Duodenal mucosa (tissue), 2 donors: ENCODE results near the gene C10orf90.

Experiments used
- H3K27ac ChIP-seq: one replicate; pipeline ENCODE4 v1.7.0; 2013; ENCODE audit warnings: low read depth, low read length
- H3K27me3 ChIP-seq, 2 donors: one replicate each; pipeline ENCODE4 v1.7.0; 2013; ENCODE audit warnings: low read length in 2 of 2, control low read depth in 1 of 2; ENCODE audit not compliant: insufficient read depth in 2 of 2, control insufficient read depth in 1 of 2
- H3K36me3 ChIP-seq, 2 donors: one replicate each; pipeline ENCODE4 v1.7.0; 2013; ENCODE audit warnings: low read length in 2 of 2, control low read depth in 1 of 2; ENCODE audit not compliant: insufficient read depth in 2 of 2, control insufficient read depth in 1 of 2
- H3K4me1 ChIP-seq, 2 donors: one replicate each; pipeline ENCODE4 v1.7.0; 2013; ENCODE audit warnings: low read length in 2 of 2, control low read depth in 1 of 2; ENCODE audit not compliant: insufficient read depth in 2 of 2, control insufficient read depth in 1 of 2
- H3K4me3 ChIP-seq, 2 donors: one replicate each; pipeline ENCODE4 v1.7.0; 2013; ENCODE audit warnings: low read length in 2 of 2, low read depth in 1 of 2
- H3K9ac ChIP-seq, 2 donors: one replicate each; pipeline ENCODE4 v1.7.0; 2013; ENCODE audit warnings: low read length in 2 of 2, low read depth in 1 of 2
- H3K9me3 ChIP-seq, 2 donors: one replicate each; pipeline ENCODE4 v1.7.0; 2013; ENCODE audit warnings: low read length in 2 of 2, control low read depth in 1 of 2; ENCODE audit not compliant: control insufficient read depth in 1 of 2

Gene C10orf90

DNA sequence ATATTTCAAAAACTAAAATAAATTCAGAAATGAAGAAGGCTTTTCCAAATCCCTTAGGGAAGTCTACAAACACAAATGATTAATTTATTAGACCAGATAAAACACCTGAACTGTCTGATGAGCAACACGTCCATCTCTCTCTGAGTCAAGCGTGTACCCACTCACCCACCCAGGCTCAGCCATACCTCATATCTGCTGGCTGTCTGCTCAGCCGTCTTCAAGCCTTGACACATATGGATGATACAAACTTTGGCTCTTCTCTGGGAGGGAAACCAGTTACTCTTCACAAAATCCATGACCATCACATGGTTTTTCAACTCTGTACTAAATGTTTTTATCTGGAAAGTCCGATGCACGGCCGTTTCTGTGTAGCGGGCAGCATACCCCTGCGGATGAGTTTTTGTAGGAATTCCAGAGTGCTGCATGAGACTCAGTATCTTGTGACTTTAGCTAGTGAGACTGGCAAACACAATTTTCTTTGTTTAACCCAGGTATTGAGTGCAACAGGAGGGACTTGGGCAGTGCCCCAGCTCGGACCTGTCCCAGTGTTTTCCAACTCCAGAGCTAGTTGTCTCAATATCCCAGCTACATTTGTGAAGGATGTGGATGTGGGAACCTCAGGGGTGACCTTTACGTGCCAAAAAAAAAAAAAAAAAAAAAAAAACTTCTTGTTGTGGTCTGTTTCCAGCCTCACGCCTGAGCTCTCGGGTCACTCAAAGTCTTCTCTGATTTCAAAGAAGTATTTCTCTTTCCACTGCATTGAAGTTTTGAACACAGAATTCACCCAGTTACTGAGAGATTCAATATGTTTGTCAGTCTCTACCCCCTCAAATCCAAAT, at the start of gene C10orf90:
C10orf90 (minus strand) TSS at position 638 of the 839 bp plus-strand sequence; CDS start at position 425, 213 bp downstream.
- H3K27me3 ChIP-seq: no peaks in the 10 kb centered on the region
- no peaks in the 10 kb centered on the region for H3K36me3 ChIP-seq
- H3K9me3 ChIP-seq: no peaks in the 10 kb centered on the region
- H3K9ac ChIP-seq: no peak within 1 kb of the TSS
- H3K4me1 ChIP-seq: no peaks in the 10 kb centered on the region
- H3K4me3 ChIP-seq: no peak within 1 kb of the TSS
- no peak within 1 kb of the TSS for H3K27ac ChIP-seq

- H3K9ac ChIP-seq: no peak overlapping the region
- no peaks in the 10 kb centered on the region for H3K4me1 ChIP-seq
- H3K4me3 ChIP-seq: no peak overlapping the region
- no peaks in the 10 kb centered on the region for H3K27me3 ChIP-seq
- no peaks in the 10 kb centered on the region for H3K9me3 ChIP-seq
- H3K27ac ChIP-seq: no peak overlapping the region
- no peaks in the 10 kb centered on the region for H3K36me3 ChIP-seq
These were observed 45.9 kb upstream of the C10orf90 start for GRCh38 chr10:126716366-126716765.

DNA sequence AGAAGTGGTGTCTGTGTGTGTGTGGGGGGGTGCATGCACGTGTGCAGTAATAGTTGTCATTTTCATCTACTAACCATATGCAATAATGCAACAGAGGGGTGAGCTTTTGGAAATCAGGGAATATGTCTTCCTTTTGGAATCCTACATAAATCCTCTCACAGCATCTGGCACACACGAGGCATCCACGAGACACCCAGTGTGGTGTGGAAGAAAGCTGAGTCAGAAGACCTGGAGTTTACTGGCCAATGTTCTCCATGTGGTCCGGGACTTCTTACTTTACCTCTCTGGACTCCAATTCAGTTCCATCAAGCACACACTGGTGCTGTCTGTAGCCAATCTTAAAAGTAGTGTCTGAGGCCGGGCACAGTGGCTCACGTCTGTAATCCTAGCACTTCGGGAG, 43.1 kb upstream of the C10orf90 start:
- Histone ChIP-seq H3K4me3 (no peak overlapping the region), H3K9ac (no peak overlapping the region), H3K27ac (no peak overlapping the region), H3K27me3 (no peaks in the 10 kb centered on the region), H3K9me3 (no peaks in the 10 kb centered on the region), H3K4me1 (no peaks in the 10 kb centered on the region), H3K36me3 (no peaks in the 10 kb centered on the region)

GRCh38 chr10:126712681-126713080, 42.2 kb upstream of the C10orf90 start:
- H3K27ac ChIP-seq: no peak overlapping the region
- H3K9ac ChIP-seq: no peak overlapping the region
- no peaks in the 10 kb centered on the region for H3K9me3 ChIP-seq
- H3K36me3 ChIP-seq: no peaks in the 10 kb centered on the region
- no peaks in the 10 kb centered on the region for H3K27me3 ChIP-seq
- H3K4me3 ChIP-seq: no peak overlapping the region
- H3K4me1 ChIP-seq: no peaks in the 10 kb centered on the region

DNA sequence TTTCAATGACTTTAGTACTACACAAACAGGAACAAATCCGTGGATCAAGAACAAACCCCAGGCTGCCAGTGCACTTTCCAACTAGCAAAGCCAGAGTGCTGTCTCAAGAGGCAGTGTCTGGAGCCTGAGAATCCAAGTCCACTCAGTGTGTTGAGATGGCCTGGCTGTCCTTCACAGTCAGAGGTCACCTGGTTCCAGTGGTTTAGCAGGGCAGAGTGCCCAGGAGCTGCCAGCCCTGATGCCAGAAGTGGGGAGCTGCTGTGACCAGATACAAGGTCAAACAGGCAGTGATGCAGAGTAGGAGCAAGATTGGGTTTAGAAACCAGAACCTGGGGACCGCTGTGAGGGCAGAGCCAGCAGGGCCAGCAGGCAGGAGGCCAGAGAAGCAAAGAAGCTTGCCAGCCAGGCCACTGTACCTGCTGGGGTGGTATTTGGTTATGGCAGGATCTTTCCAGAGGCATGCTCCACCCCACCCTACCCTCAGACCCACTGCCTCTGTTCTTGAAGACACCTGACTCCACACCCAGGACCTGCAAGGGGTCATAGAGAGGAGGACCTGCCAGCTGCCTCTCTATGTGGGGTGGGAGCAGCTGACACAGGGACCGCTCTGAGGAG, 35.6 kb upstream of the C10orf90 start:
- Histone ChIP-seq H3K9me3 (no peaks in the 10 kb centered on the region), H3K27ac (no peak overlapping the region), H3K9ac (no peak overlapping the region)

DNA sequence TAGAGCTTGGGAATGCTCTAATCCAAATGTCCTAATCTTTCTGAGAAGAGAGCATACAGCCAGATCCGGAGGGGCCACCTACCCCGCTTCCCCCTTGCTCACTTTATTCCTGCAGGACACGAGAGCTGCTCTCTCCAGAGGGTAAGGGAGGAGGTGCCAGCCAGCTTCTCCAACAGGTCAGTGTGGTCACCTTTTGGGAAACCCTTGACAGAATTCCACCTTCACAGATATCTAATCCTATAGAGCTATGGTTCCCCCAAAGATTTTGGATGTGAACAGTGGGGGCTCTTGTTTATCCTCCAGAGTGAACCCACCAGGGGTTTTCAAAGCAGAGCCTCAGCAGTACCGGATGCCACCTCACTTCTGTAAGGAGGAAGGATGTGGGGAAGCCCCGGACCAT, 34.6 kb upstream of the C10orf90 start:
- no peaks in the 10 kb centered on the region for H3K36me3 ChIP-seq
- no peak overlapping the region for H3K27ac ChIP-seq
- H3K4me1 ChIP-seq: no peaks in the 10 kb centered on the region
- no peak overlapping the region for H3K4me3 ChIP-seq
- H3K9ac ChIP-seq: no peak overlapping the region
- no peaks in the 10 kb centered on the region for H3K9me3 ChIP-seq
- no peaks in the 10 kb centered on the region for H3K27me3 ChIP-seq

More for the DNA sequence above, 35.6 kb upstream of the C10orf90 start:
- H3K4me1 ChIP-seq: no peaks in the 10 kb centered on the region
- no peaks in the 10 kb centered on the region for H3K36me3 ChIP-seq
- no peak overlapping the region for H3K4me3 ChIP-seq
- H3K27me3 ChIP-seq: no peaks in the 10 kb centered on the region

DNA sequence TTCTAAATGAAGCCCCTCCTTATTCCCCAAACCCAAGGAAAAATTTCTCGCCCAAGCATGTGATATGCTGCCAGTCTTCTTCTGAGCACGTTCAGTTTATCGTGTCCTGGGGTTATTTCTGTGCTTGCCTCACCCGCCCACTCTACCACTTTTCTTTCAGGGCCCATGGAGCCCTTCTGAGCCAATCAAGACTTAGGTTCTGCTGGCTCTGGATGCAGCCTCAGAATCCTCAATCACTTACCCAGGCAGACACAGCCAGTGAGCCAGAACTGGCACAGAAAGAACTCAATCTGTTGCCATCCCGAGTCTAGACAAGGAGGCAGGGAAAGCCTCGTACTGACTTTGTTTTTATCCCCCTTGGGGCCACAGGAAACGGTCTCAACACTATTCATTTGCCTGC, 34.2 kb upstream of the C10orf90 start:
- no peaks in the 10 kb centered on the region for H3K27me3 ChIP-seq
- H3K4me1 ChIP-seq: no peaks in the 10 kb centered on the region
- no peaks in the 10 kb centered on the region for H3K36me3 ChIP-seq
- H3K9ac ChIP-seq: no peak overlapping the region
- no peak overlapping the region for H3K4me3 ChIP-seq
- no peak overlapping the region for H3K27ac ChIP-seq
- no peaks in the 10 kb centered on the region for H3K9me3 ChIP-seq

GRCh38 chr10:126702181-126702580, 31.7 kb upstream of the C10orf90 start:
- no peak overlapping the region for H3K4me3 ChIP-seq
- no peaks in the 10 kb centered on the region for H3K27me3 ChIP-seq

DNA sequence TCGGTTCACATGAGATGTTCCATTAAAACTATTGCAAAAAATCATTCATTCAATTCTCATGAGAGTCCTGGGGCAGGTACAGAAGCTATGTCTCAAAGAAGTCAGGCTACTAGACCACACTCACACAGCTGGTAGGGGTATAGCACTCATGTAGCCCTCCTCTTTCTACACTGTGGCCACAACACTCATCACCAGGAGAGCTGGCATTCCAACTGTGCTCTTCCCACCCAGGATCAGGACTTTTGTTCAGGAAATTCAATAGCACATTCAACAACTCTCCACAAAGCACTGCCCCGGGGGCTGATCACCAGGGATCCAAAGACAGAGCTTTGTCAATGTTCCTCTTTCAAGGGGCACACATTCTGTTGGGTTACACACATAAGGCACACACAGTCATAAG, 31.0 kb upstream of the C10orf90 start:
- Histone ChIP-seq H3K4me3 (no peak overlapping the region), H3K9me3 (no peaks in the 10 kb centered on the region), H3K4me1 (no peaks in the 10 kb centered on the region), H3K36me3 (no peaks in the 10 kb centered on the region), H3K9ac (no peak overlapping the region), H3K27me3 (no peaks in the 10 kb centered on the region), H3K27ac (no peak overlapping the region)

More at GRCh38 chr10:126702181-126702580, 31.7 kb upstream of the C10orf90 start:
- Histone ChIP-seq H3K27ac (no peak overlapping the region), H3K4me1 (no peaks in the 10 kb centered on the region), H3K36me3 (no peaks in the 10 kb centered on the region), H3K9me3 (no peaks in the 10 kb centered on the region), H3K9ac (no peak overlapping the region)

DNA sequence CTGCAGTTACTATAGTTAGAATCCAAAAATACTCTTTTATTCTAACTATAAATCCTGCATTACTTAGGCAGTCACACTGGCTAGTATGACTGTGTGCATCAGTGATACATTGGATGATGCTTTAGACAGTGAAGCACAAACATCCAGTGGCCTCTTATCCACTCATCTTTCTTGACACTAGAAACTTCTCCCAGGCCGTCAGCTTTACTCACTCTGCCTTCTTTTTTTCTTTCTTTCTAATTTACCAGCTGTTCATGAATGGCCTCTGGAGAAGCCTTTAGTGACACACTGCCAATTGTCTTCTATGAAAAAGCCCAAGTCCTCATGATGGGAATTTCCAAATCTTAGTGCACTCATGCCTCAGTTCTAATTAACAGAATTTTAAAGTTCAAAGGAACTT, 26.2 kb upstream of the C10orf90 start:
- Histone ChIP-seq H3K9ac (no peak overlapping the region), H3K36me3 (no peaks in the 10 kb centered on the region), H3K27me3 (no peaks in the 10 kb centered on the region), H3K27ac (no peak overlapping the region), H3K4me1 (no peaks in the 10 kb centered on the region), H3K4me3 (no peak overlapping the region), H3K9me3 (no peaks in the 10 kb centered on the region)
